LNCaP clone FGC (cell line): ENCODE measurements around the gene TCF7L1.
A peak's percentile ranks its signal among the peaks of the same experiment; 100 is the strongest.

Experiments
- DNase-seq: peaks from one replicate; pipeline ENCODE4 v3.0.0-alpha.2; 2011; ENCODE audit warnings: low read depth
- H3K4me3 ChIP-seq: 2 replicates; pipeline ENCODE4 v1.5.1; 2011; ENCODE audit warnings: mild to moderate bottlenecking, low read depth, low read length, control low read depth
- CTCF ChIP-seq: IDR thresholded peaks from 2 replicates; pipeline ENCODE4 v1.5.1; 2012; ENCODE audit warnings: mild to moderate bottlenecking; ENCODE audit not compliant: control insufficient read depth, insufficient read depth; ENCODE audit errors: extremely low read depth

The TCF7L1 gene

GRCh38 chr2:85259879-85260278 lies 126.7 kb downstream of the TCF7L1 start:
- DNase-seq = no peak
- no peak overlapping the region for H3K4me3 ChIP-seq
- TF ChIP-seq CTCF = no peak

- H3K4me3 ChIP-seq = no peak overlapping the region
- no peak for DNase-seq
- no peak for TF ChIP-seq CTCF
These were observed 130.4 kb downstream of the TCF7L1 start for GRCh38 chr2:85263591-85263990.

- no peak for DNase-seq
- H3K4me3 ChIP-seq = no peak overlapping the region
- no peak for TF ChIP-seq CTCF
These were observed 131.3 kb downstream of the TCF7L1 start for GRCh38 chr2:85264471-85264870.

- TF ChIP-seq CTCF = no peak
- H3K4me3 ChIP-seq = no peak overlapping the region
- no peak for DNase-seq
These were observed 132.1 kb downstream of the TCF7L1 start for GRCh38 chr2:85265304-85265703.

GRCh38 chr2:85266146-85267041 lies 133.2 kb downstream of the TCF7L1 start:
- no peak for DNase-seq
- no peak overlapping the region for H3K4me3 ChIP-seq
- TF ChIP-seq CTCF = peak; percentile 53

GRCh38 chr2:85269959-85270358 lies 136.8 kb downstream of the TCF7L1 start:
- H3K4me3 ChIP-seq = no peak overlapping the region
- DNase-seq = no peak
- TF ChIP-seq CTCF = no peak

GRCh38 chr2:85272357-85272756 lies 139.2 kb downstream of the TCF7L1 start:
- no peak for DNase-seq
- no peak for TF ChIP-seq CTCF
- no peak overlapping the region for H3K4me3 ChIP-seq
